ENCODE results near the gene USP20.

The USP20 gene

GRCh38 chr9:129823935-129824601 is 11.2 kb upstream of the USP20 start, which contains the start of gene TOR1A:
Gene TOR1A (minus strand): TSS chr9:129824136. CDS start chr9:129824085, 51 bp downstream.
- peak; percentile 87 for DNase-seq

- DNase-seq = no peak
Observed at GRCh38 chr9:129826344-129826743, 8.9 kb upstream of the USP20 start.

- no peak for DNase-seq
Observed at GRCh38 chr9:129826759-129827158, 8.5 kb upstream of the USP20 start.

GRCh38 chr9:129828051-129828450 is 7.2 kb upstream of the USP20 start:
- DNase-seq = no peak

GRCh38 chr9:129828969-129829368 is 6.3 kb upstream of the USP20 start:
- no peak for DNase-seq

- no peak for DNase-seq
Observed at GRCh38 chr9:129832982-129833381, 2.3 kb upstream of the USP20 start.

GRCh38 chr9:129834489-129835127 is 650 bp upstream of the USP20 start:
- no peak for DNase-seq

GRCh38 chr9:129835860-129836223 is 584 bp downstream of the USP20 start:
- DNase-seq = no peak

- DNase-seq = no peak
Observed at GRCh38 chr9:129836311-129837007, 1.2 kb downstream of the USP20 start.

- DNase-seq = peak; percentile 56
Observed at GRCh38 chr9:129838707-129839259, 3.5 kb downstream of the USP20 start.

- DNase-seq = no peak
Observed at GRCh38 chr9:129839324-129840023, 4.2 kb downstream of the USP20 start.

- no peak for DNase-seq
Observed at GRCh38 chr9:129840034-129840433, 4.8 kb downstream of the USP20 start.

- no peak for DNase-seq
Observed at GRCh38 chr9:129841071-129841470, 5.8 kb downstream of the USP20 start.

- DNase-seq = no peak
Observed at GRCh38 chr9:129845373-129845772, 10.1 kb downstream of the USP20 start.

- no peak for DNase-seq
Observed at GRCh38 chr9:129848712-129849441, 13.6 kb downstream of the USP20 start.

- no peak for DNase-seq
Observed at GRCh38 chr9:129849901-129850300, 14.6 kb downstream of the USP20 start.

GRCh38 chr9:129850821-129851550 is 15.7 kb downstream of the USP20 start:
- DNase-seq = no peak

GRCh38 chr9:129851821-129852220 is 16.6 kb downstream of the USP20 start:
- DNase-seq = no peak

GRCh38 chr9:129852579-129852978 is 17.3 kb downstream of the USP20 start:
- DNase-seq = no peak

- no peak for DNase-seq
Observed at GRCh38 chr9:129853614-129854013, 18.4 kb downstream of the USP20 start.

GRCh38 chr9:129854588-129855110 is 19.4 kb downstream of the USP20 start:
- no peak for DNase-seq
